A549 treated with Mapracorat at 1 μM for 4 hours (cell line): ENCODE results near the gene MYORG. TPM values are rescaled to one million over a fixed set of nuclear protein-coding genes. Genes with fewer than 3 reads are reported as not detected.

ENCODE experiments used
- total RNA-seq: library from RNA; stranded (reverse); fragments of 200-300 nt; extraction: Qiagen RNA extraction; gene quantifications from 5 replicates; pipeline ENCODE4 v1.2.3, GENCODE V29; 2022

Gene MYORG
- 4.1 to 6.9 TPM (median 6.3 TPM) in 5 replicates for total RNA-seq

DNA sequence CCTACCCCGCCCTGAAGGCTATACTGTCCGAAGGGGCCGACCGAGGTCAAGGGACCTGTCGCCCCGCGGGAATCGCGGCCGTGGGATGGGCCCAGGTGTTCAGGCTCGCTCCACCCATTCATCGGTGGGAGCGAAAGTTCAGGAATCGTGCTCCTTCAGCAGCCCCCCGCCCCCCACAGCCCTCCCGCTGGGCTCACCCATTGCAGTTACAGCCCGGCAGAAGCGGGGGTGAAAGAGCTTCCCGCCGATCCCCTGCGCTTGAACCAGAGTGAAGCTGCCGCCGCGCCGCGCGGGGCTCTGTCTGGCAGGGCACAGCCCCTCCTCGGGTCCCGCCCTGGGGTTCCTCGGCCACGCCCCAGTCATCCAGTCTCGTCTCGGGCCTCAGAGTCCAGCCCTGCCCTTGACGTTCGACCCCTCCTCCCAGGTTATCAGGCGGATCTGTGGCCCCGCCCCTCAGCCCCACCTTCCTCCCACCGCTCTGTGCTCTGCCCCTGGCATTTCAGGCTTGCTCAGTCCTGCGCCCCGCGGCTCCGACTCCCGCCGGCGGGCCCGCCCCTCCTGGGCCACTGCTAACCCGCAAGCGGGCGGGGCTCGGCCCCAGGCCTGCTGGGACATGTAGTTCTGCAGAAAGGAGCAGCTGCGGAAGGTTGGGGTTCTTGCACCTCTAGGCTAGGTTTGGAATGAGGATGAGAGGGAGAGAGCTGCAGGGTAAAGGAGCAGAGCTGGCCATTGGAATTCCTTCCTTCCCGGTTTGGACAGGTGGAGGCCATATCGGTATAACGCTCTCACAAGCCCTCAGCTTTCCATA, at the start of gene MYORG:
TSS of gene MYORG (minus strand) at position 303 of the 808 bp plus-strand sequence. CDS start 3,955 bp downstream, outside the sequence.

DNA sequence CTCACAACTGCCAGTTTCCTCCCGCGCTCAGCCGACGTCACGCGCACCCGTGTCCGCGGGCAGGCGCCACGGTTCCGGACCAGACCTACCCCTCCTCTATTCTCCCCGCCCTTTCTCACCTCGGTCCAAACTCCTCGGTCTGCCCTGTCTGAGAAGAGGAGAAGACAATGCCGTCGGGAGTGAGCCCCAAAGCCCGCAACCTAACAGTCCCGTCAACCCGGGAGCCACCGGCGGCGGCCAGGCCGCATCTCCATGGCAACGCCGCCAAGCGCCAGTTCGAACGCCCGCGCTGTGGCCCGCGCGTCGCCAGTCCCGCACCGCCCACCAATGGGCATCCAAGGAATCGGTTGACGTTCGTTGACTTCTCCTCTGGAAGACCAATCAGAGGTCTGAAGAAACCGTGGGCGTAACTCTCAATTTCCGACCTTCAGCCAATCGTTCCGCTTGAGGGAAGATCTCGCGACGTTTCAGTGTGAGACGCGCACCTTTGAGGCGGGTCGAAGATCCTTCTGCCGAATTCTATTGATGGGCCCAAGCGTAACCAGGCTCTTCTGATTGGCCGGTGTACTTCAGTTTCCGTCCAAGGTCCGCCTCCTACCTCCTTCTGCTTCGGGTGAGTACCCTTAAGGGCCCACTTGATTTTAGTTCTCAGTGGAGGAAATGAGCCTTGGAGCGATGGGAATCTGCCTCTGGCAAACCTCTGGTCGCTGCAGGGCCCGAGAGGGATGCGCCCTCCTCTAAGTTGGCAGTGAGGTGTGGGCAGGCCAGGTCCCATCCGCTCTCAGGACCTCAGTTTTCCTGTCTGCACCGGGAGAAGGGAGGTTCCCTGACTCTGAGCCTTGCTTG, 47.5 kb downstream of the MYORG start, which contains the start of the genes KIF24 and NUDT2:
TSS of gene KIF24 (minus strand) at position 282 of the 846 bp plus-strand sequence. CDS start 17,922 bp downstream, outside the sequence.
TSS of gene NUDT2 (plus strand) at position 583 of the 846 bp plus-strand sequence. CDS start 9,471 bp downstream, outside the sequence.

Other genes starting within 250 kb of the MYORG start
- 45.8 to 53.4 TPM (median 48.7 TPM) in 5 replicates for gene UBAP1, start 197.9 kb downstream of the MYORG start, total RNA-seq
- gene KIF24, start 47.6 kb downstream of the MYORG start, total RNA-seq: 2.7 to 3.7 TPM (median 3.4 TPM) in 5 replicates
- 22.5 to 26.7 TPM (median 25.4 TPM) in 5 replicates for gene NUDT2, start 47.3 kb downstream of the MYORG start, total RNA-seq
- 15.7 to 18.8 TPM (median 17.7 TPM) in 5 replicates for gene FAM219A, start 81.7 kb upstream of the MYORG start, total RNA-seq
- gene DNAI1, start 81.9 kb upstream of the MYORG start, total RNA-seq: 0.23 to 0.64 TPM (median 0.45 TPM) in 4 of 5 replicates, not detected in the other
- 1.2 to 2.9 TPM (median 2.3 TPM) in 5 replicates for gene ENHO, start 146.1 kb upstream of the MYORG start, total RNA-seq
- gene CNTFR, start 212.8 kb upstream of the MYORG start, total RNA-seq: 0.13 to 0.15 TPM (median 0.14 TPM) in 3 of 5 replicates, not detected in the others
- 40.2 to 46.0 TPM (median 43.4 TPM) in 5 replicates for gene RPP25L, start 235.2 kb upstream of the MYORG start, total RNA-seq
- gene DCTN3, start 243.6 kb upstream of the MYORG start, total RNA-seq: 105 to 114 TPM (median 111 TPM) in 5 replicates